Gastroesophageal sphincter (tissue), 3 donors: Measurements from ENCODE around the gene TMEM147.
A peak's percentile ranks its signal among the peaks of the same experiment; 100 is the strongest.

Experiments used
- CTCF ChIP-seq, 4 experiments: fragments of 200-600 bp in 2 of 4; fragments of 450-650 bp in 2 of 4; sonication (generic) in 1 of 4; IDR thresholded peaks; one replicate each; pipeline ENCODE4 v1.5.1; 2017 to 2019; ENCODE audit warnings: antibody characterized with exemption in 4 of 4, mild to moderate bottlenecking in 2 of 4, moderate library complexity in 2 of 4
- EP300 ChIP-seq: sonication (generic); formaldehyde crosslinking; IDR thresholded peaks from one replicate; pipeline ENCODE4 v1.6.1; 2017; ENCODE audit warnings: antibody characterized with exemption, mild to moderate bottlenecking
- POLR2A ChIP-seq, 2 donors: fragments of 450-650 bp; IDR thresholded peaks; one replicate each; pipeline ENCODE4 v1.6.1; 2017; ENCODE audit warnings: antibody characterized with exemption in 2 of 2, mild to moderate bottlenecking in 2 of 2, moderate library complexity in 1 of 2
- POLR2AphosphoS5 ChIP-seq: sonication (generic); formaldehyde crosslinking; IDR thresholded peaks from one replicate; pipeline ENCODE4 v1.6.1; 2017; ENCODE audit warnings: antibody characterized with exemption

GRCh38 chr19:35509861-35510625 is 35.4 kb upstream of the TMEM147 start:
- TF ChIP-seq POLR2AphosphoS5 (no peak), CTCF (IDR thresholded peaks at IDR 0.05) (peak in 3 of 4 experiments; percentile 80 to 95 (median 82)), POLR2A (IDR thresholded peaks at IDR 0.05) (no peak), EP300 (no peak)
